LHCN-M2 (cell line): ENCODE measurements around the gene AGTRAP. TPM values are rescaled to one million over a fixed set of nuclear protein-coding genes. Genes with fewer than 3 reads are reported as not detected.
A peak's percentile ranks its signal among the peaks of the same experiment; 100 is the strongest.

Experiments
- DNase-seq: peaks from one replicate; pipeline ENCODE4 v3.0.0-alpha.2; 2012; ENCODE audit warnings: low read depth
- total RNA-seq: library from RNA; depleted of rRNA; stranded (reverse); fragments of >200 nt; gene quantifications from 2 replicates; pipeline ENCODE4 v1.2.3, GENCODE V29; 2014

Gene AGTRAP
- total RNA-seq, 1 experiment from 2014 or later = 39.4 TPM

- DNase-seq = no peak
Measured at GRCh38 chr1:11761988-11762406, 26.1 kb downstream of the AGTRAP start, which contains the start of gene C1orf167. C1orf167 (plus strand) TSS chr1:11762193; CDS start chr1:11764401, 2,208 bp downstream.

DNA sequence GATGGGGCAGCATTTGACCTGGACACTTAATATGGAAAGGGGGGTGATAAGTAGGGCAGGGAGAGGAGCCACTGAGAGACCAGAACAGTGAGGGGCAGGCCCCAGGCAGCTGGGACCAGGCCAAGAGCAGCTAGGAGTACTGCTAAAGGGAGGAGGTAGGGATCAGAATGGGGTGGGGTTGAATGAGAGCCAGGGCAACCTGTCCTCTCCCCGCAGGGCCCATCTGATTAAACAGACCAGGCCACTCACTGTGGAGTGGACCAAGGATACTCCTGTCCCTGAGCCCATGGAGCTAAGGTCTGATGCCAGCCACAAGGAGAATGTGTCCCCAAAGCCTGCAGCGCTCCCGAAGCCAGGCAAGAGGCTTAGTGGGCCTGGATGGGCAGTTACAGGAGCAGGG is 28.2 kb downstream of the AGTRAP start:
- no peak for DNase-seq

DNA sequence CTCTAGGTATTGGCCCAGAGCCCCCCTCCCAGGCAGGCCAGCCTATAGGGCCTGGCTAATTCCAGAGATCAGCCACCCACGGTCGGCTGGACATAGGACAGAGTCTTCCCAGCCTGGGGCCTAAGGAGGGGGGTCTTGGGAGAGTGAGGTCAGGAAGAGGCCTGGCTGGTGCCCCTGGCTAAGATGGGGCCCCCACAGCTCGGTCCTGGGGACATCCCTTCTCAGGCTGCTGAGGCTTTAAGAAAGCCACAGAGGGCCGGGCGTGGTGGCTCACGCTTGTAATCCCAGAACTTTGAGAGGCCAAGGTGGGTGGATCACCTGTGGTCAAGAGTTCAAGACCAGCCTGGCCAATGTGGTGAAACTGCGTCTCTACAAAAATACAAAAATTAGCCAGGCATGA is 28.6 kb downstream of the AGTRAP start:
- no peak for DNase-seq

GRCh38 chr1:11765661-11766428 is 29.9 kb downstream of the AGTRAP start:
- DNase-seq = no peak

DNA sequence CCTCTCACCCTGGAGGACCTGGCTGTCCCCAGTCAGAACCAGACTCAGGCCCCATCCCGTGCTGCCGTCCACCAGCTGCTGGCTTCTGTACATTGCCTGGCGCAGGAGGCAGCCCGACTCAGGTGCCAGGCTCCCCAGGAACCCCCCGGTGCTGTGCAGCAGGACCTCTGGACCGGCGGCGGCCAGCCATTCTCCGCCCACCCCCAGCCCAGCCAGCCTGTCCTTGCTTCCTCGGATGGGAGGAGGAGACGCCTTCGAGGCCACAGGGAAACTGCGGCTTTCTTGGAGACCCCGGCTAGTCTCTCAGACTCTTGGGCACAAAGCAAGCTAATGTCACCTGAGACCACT is 30.5 kb downstream of the AGTRAP start:
- DNase-seq = no peak

GRCh38 chr1:11767922-11768704 is 32.2 kb downstream of the AGTRAP start:
- no peak for DNase-seq

- no peak for DNase-seq
Measured at GRCh38 chr1:11768821-11769220, 32.9 kb downstream of the AGTRAP start.

DNA sequence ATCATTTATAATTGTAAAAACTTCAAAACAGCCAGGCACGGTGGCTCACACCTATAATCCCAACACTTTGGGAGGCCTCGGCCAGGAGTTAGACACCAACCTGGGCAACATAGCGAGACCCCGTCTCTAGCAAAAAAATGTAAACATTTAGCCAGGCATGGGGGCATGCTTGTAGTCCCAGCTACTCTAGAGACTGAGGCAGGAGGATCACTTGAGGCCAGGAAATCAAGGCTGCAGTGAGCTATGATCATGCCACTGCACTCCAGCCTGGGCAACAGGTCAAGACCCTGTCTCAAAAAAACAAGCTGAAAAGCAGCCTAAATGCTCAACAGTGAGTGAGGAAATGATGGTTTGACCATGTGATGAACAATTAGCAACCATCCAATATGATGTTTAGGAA is 33.3 kb downstream of the AGTRAP start:
- no peak for DNase-seq

GRCh38 chr1:11770011-11770410 is 34.1 kb downstream of the AGTRAP start:
- DNase-seq = no peak

GRCh38 chr1:11771481-11772043 is 35.6 kb downstream of the AGTRAP start:
- no peak for DNase-seq

DNA sequence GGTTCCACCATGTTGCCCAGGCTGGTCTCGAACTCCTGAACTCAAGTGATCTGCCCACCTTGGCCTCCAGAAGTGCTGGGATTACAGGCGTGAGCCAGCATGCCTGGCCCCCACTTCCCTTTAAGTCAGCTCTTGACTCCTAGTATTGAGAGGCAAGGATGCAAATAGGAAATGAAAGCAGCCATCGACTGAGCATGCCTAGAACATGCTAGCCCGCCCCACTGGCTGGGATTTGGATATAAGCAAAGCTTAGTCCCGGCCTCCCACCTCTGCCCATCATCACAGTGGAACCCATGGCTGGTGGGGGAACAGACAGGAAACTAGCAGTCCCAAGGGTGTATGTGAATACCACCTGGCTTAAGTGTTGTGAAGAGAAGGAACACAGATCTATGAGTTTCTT is 36.5 kb downstream of the AGTRAP start:
- DNase-seq = no peak

DNA sequence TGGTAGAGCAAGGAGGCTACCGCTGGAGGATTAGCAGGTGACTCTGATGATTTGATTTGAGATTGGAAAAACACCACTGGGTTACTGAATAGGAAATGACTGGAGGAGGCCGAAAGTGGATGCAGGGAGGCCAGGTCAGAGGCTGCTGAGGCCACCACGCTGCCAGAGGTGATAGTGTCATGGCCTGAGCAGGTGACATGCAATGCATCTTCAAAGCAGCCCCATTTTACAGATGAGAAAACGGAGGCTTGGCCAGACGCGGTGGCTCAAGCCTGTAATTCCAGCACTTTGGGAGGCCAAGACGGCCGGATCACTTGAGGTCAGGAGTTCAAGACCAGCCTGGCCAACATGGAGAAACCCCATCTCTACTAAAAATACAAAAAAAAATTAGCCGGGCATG is 38.8 kb downstream of the AGTRAP start:
- DNase-seq = no peak

DNA sequence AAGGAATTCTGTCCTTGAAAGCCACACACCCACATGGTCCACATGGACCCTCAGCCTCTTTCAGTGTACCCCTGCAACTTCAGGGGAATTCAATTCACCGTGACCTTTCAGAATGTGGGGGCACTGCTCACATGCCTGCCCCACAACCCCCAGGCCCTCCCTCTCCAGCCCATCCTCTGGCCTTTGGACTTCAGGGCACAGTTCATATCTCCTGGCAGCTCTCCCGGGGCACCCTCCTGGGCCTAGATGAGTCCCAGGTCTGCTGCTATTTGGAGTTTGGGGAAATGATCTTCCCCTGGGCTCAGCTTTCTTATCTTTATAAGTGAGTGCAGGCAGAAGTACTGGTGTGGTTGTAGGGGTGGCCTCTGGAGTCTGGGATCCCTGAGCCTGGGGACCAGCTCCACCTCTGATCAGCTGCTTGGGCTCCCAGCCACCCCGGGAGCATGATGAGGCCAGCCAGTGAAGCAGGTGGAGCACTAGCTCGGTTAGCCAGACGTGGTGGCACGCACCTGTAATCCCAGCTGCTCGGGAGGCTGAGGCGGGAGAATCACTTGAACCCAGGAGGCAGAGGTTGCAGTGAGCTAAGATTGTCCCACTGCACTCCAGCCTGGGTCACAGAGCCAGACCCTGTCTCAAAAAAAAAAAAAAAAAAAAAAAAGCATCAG is 41.9 kb downstream of the AGTRAP start:
- DNase-seq = no peak

GRCh38 chr1:11778336-11778735 is 42.4 kb downstream of the AGTRAP start:
- no peak for DNase-seq

GRCh38 chr1:11778844-11779623 is 43.1 kb downstream of the AGTRAP start:
- DNase-seq = no peak

DNA sequence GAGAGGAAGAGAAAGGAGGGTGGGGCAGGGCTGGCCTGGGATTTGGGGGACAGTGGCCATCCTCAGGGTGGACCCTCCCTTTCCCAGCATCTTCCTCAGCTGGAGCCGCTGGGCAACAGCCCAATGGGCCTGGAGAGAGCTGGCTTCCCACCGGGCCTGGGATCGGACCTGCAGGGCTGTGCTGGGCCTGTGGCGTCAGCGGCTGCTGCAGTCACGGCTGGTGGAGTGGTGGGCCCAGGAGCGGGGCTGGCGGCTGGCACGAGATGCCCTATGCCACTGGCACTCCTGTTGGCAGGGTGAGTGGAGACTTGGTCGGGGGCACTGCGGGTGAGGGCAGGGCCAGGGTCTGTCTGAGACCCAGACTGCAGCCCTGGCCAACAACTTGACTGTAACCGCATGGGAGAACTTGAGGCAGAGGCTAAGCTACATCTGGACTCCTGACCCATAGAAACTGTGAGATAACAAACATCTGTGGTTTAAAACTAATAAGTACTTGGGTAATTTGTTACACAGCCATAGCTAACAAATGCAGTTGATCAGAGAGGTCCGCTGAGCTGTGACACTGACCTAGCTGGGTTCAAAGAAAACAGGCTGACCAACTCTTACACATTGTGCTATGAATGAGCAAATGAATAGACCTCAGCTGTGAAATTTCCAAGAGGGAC is 43.9 kb downstream of the AGTRAP start:
- DNase-seq = no peak

DNA sequence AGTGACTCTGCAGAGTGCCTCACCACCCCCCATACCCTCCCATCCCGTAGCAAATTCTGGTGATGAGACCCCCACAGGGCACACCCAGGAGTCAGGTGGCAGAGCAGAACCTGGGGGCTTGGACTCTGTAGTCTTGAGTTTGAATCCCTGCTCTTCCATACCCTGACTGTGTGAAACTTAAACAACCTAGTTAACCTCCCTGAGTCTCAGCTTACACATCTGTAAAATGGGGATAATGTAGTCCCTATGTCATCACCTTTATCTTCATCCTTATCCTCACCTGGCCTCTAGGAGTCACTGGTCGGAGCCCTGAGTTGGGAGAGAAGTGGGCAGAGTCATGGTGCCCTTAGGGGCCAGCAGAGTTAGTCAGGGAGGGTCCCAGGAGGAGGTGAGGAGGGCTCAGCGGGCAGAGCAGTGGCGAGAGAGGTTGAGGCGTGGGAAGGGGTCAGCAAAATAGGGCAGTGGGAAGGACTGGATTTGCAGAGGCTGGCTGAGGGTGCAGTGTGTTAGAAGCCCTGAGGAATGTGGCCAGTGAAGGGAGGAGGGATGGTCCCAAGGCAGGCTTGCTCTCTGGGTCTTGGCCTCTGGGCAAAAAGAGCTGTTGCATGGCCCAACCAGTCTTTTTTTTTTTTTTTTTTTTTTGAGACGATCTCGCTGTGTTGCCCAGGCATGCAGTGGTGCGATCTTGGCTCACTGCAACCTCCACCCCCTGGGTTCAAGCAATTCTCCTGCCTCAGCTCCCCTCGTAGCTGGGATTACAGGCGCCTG is 44.6 kb downstream of the AGTRAP start:
- DNase-seq = no peak

GRCh38 chr1:11781297-11781696 is 45.4 kb downstream of the AGTRAP start:
- peak; percentile 87 for DNase-seq

GRCh38 chr1:11782127-11782708 is 46.3 kb downstream of the AGTRAP start:
- no peak for DNase-seq

DNA sequence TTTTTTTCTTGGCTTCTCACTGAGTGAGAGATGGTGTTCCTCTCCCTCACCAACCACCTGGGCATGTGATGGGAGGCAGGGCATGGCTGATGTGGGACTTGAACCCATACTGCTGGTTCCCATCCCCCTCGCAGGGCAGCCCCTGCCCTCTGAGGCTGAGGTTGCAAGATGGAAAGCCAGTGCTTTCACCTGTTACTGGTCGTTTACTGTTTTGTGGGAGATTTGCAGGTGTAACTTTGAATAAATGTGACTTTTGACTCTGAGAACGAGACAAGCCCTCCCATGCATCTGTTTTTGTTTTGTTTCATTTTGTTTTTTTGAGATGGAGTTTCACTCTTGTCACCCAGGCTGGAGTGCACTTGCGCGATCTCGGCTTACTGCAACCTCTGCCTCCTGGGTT is 47.6 kb downstream of the AGTRAP start:
- DNase-seq = no peak
